ENCODE measurements around the gene STAT5A. TPM values are rescaled to one million over a fixed set of nuclear protein-coding genes. Genes with fewer than 3 reads are reported as not detected.
"Not testable (repeated sequence)": the region's sequence is repeated elsewhere in the genome, so short reads cannot be mapped to it uniquely, and the experiment has no call there.

STAT5A gene
- total RNA-seq, result 10 to 100 TPM; 30.7 to 69.2 (median 33.9) TPM

- Histone ChIP-seq H3K9me3 (no peaks in the 10 kb centered on the region), H3K4me1 (peaks cover 6 to 7% of the 10 kb centered on the region in 2 donors), H3K27me3 (no peaks in the 10 kb centered on the region), H3K36me3 (no peaks in the 10 kb centered on the region), H3K4me3 (peak within 1 kb of the TSS; percentile 52 to 73), H3K27ac (peak within 1 kb of the TSS; percentile 89 to 91)
- DNase-seq, result peak; percentile 90 to 91
- intact Hi-C loops (cut with DNase I; ENCODE audit: low total_unique reads), result no loop called here
- TF ChIP-seq CTCF (IDR thresholded peaks at IDR 0.05), result peak in 2 of 4 experiments; percentile 8 to 20
- peak; percentile 57 to 88 for TF ChIP-seq POLR2A (IDR thresholded peaks at IDR 0.05)
These were observed at the start of gene STAT5A for GRCh38 chr17:42287977-42288802. Gene STAT5A (plus strand): TSS chr17:42288498. CDS start chr17:42289412, 914 bp downstream.

- H3K4me3 ChIP-seq; H3K27me3 ChIP-seq; DNase-seq; intact Hi-C loops (cut with DNase I; ENCODE audit: low total_unique reads); H3K4me1 ChIP-seq; H3K9me3 ChIP-seq; H3K36me3 ChIP-seq; H3K27ac ChIP-seq: not testable (repeated sequence)
These were observed 48.7 kb upstream of the STAT5A start for GRCh38 chr17:42239576-42239975.

GRCh38 chr17:42240201-42240600 is 48.1 kb upstream of the STAT5A start:
- H3K36me3 ChIP-seq, result no peaks in the 10 kb centered on the region
- intact Hi-C loops (cut with DNase I; ENCODE audit: low total_unique reads), result no loop called here
- no peaks in the 10 kb centered on the region for H3K27me3 ChIP-seq
- no peaks in the 10 kb centered on the region for H3K4me1 ChIP-seq
- H3K27ac ChIP-seq, result no peak overlapping the region
- no peak for DNase-seq
- H3K9me3 ChIP-seq, result no peaks in the 10 kb centered on the region
- no peak overlapping the region for H3K4me3 ChIP-seq
- TF ChIP-seq CTCF (IDR thresholded peaks at IDR 0.05) (no peak), POLR2A (IDR thresholded peaks at IDR 0.05) (no peak)

GRCh38 chr17:42240863-42241262 is 47.4 kb upstream of the STAT5A start:
- H3K27me3 ChIP-seq; H3K36me3 ChIP-seq; intact Hi-C loops (cut with DNase I; ENCODE audit: low total_unique reads); DNase-seq; H3K4me1 ChIP-seq; H3K4me3 ChIP-seq; H3K9me3 ChIP-seq; H3K27ac ChIP-seq: not testable (repeated sequence)

GRCh38 chr17:42241871-42242270 is 46.4 kb upstream of the STAT5A start:
- no peaks in the 10 kb centered on the region for H3K27me3 ChIP-seq
- no peak for TF ChIP-seq POLR2A (IDR thresholded peaks at IDR 0.05)
- TF ChIP-seq CTCF (IDR thresholded peaks at IDR 0.05), result no peak

GRCh38 chr17:42243493-42243982 is 44.8 kb upstream of the STAT5A start:
- H3K36me3 ChIP-seq, result no peaks in the 10 kb centered on the region
- no peak overlapping the region for H3K27ac ChIP-seq
- TF ChIP-seq POLR2A (IDR thresholded peaks at IDR 0.05) (no peak), CTCF (IDR thresholded peaks at IDR 0.05) (no peak)
- intact Hi-C loops (cut with DNase I; ENCODE audit: low total_unique reads), result no loop called here
- no peak overlapping the region for H3K4me3 ChIP-seq
- no peaks in the 10 kb centered on the region for H3K27me3 ChIP-seq
- H3K4me1 ChIP-seq, result no peaks in the 10 kb centered on the region
- H3K9me3 ChIP-seq, result no peaks in the 10 kb centered on the region
- DNase-seq, result no peak

More at GRCh38 chr17:42241871-42242270, 46.4 kb upstream of the STAT5A start:
- H3K36me3 ChIP-seq, result no peaks in the 10 kb centered on the region
- H3K9me3 ChIP-seq, result no peaks in the 10 kb centered on the region
- no peaks in the 10 kb centered on the region for H3K4me1 ChIP-seq
- H3K4me3 ChIP-seq, result no peak overlapping the region
- no peak for DNase-seq
- intact Hi-C loops (cut with DNase I; ENCODE audit: low total_unique reads), result no loop called here
- H3K27ac ChIP-seq, result no peak overlapping the region

GRCh38 chr17:42244116-42244515 is 44.2 kb upstream of the STAT5A start:
- H3K9me3 ChIP-seq; DNase-seq; intact Hi-C loops (cut with DNase I; ENCODE audit: low total_unique reads); H3K27ac ChIP-seq; H3K4me1 ChIP-seq; H3K4me3 ChIP-seq; H3K36me3 ChIP-seq; H3K27me3 ChIP-seq: not testable (repeated sequence)

GRCh38 chr17:42245183-42245582 is 43.1 kb upstream of the STAT5A start:
- H3K27me3 ChIP-seq; DNase-seq; H3K36me3 ChIP-seq; H3K9me3 ChIP-seq; H3K4me1 ChIP-seq; H3K4me3 ChIP-seq; H3K27ac ChIP-seq; intact Hi-C loops (cut with DNase I; ENCODE audit: low total_unique reads): not testable (repeated sequence)

Data from uterus (tissue), 4 donors.